NCI-H2227 treated with DMSO at 0.1 percent for 48 hours (cell line): ENCODE measurements around the gene RPL37A.

Experiments
- DNase-seq: peaks from one replicate; lab custom pipeline; 2025; lab: John Stamatoyannopoulos, UW

The RPL37A gene

GRCh38 chr2:216490061-216490460, 8.6 kb upstream of the RPL37A start:
- no peak for DNase-seq

- DNase-seq, result no peak
These were observed 6.6 kb upstream of the RPL37A start for GRCh38 chr2:216491793-216492596.

GRCh38 chr2:216492597-216493333, 5.9 kb upstream of the RPL37A start:
- DNase-seq, result peak; percentile 92

GRCh38 chr2:216493334-216493685, 5.3 kb upstream of the RPL37A start:
- DNase-seq, result no peak

GRCh38 chr2:216495656-216496055, 3.0 kb upstream of the RPL37A start:
- no peak for DNase-seq

GRCh38 chr2:216497382-216498069, 1.1 kb upstream of the RPL37A start:
- no peak for DNase-seq

GRCh38 chr2:216498070-216498378, 620 bp upstream of the RPL37A start:
- DNase-seq, result peak; percentile 45

- no peak for DNase-seq
These were observed 1.1 kb downstream of the RPL37A start for GRCh38 chr2:216499641-216500218.

- no peak for DNase-seq
These were observed 1.9 kb downstream of the RPL37A start for GRCh38 chr2:216500572-216500971.

- DNase-seq, result no peak
These were observed 3.2 kb downstream of the RPL37A start for GRCh38 chr2:216501854-216502253.

- no peak for DNase-seq
These were observed 3.9 kb downstream of the RPL37A start for GRCh38 chr2:216502381-216503158.

- no peak for DNase-seq
These were observed 4.5 kb downstream of the RPL37A start for GRCh38 chr2:216503159-216503629.

- no peak for DNase-seq
These were observed 5.2 kb downstream of the RPL37A start for GRCh38 chr2:216503697-216504375.

- DNase-seq, result no peak
These were observed 5.7 kb downstream of the RPL37A start for GRCh38 chr2:216504376-216504762.

GRCh38 chr2:216505133-216506106, 6.8 kb downstream of the RPL37A start:
- no peak for DNase-seq

GRCh38 chr2:216507220-216508160, 8.8 kb downstream of the RPL37A start:
- DNase-seq, result no peak

- DNase-seq, result no peak
These were observed 9.6 kb downstream of the RPL37A start for GRCh38 chr2:216508229-216508628.

GRCh38 chr2:216516730-216517350, 18.2 kb downstream of the RPL37A start:
- peak; percentile 89 for DNase-seq
